Endothelial cell of umbilical vein (primary cell): ENCODE results near the gene TRPM5. TPM values are rescaled to one million over a fixed set of nuclear protein-coding genes. Genes with fewer than 3 reads are reported as not detected.

Experiments used
- BruUV-seq: library from RNA; stranded (reverse); fragments of 400-500 nt; replicated peaks from 2 replicates; lab custom pipeline; 2021; lab: Mats Ljungman, UMichigan
- CTCF ChIA-PET: fragments of 300-600, 350-600 bp; sonication (Branson Sonifier 250); formaldehyde crosslinking; loops from one replicate; lab custom pipeline; 2021; ENCODE audit warnings: antibody characterized with exemption, inconsistent platforms; lab: Charles Lee
- POLR2A ChIA-PET: fragments of 300-600, 350-600 bp; sonication (Branson Sonifier 250); formaldehyde crosslinking; loops from one replicate; lab custom pipeline; 2021; ENCODE audit warnings: antibody characterized with exemption, inconsistent platforms; lab: Charles Lee
- DNase-seq: peaks from one replicate; pipeline ENCODE4 v3.0.0-alpha.2; 2011; ENCODE audit warnings: low read depth, low spot score
- FAIRE-seq: peaks from 2 replicates; lab custom pipeline; 2011; peaks lifted over from hg19 to GRCh38; lab: Jason Lieb, UNC
- H2AFZ ChIP-seq: 2 replicates; pipeline ENCODE4 v1.6.0; 2012; ENCODE audit warnings: low read depth, low read length, control low read depth, inconsistent platforms
- H3K27ac ChIP-seq: 2 replicates; pipeline ENCODE4 v1.5.1; 2011; ENCODE audit warnings: low read depth, mild to moderate bottlenecking, control low read depth, low read length, moderate library complexity; ENCODE audit not compliant: insufficient read depth
- H3K27me3 ChIP-seq, 2 experiments: 2 replicates each; pipeline versions ENCODE4 v1.6.0 to v1.6.1; 2011; ENCODE audit warnings: low read length in 2 of 2, mixed read lengths in 1 of 2; ENCODE audit not compliant: control insufficient read depth in 2 of 2, insufficient read depth in 2 of 2
- H3K36me3 ChIP-seq, 2 experiments: 2 replicates in 1 of 2; 3 replicates in 1 of 2; pipeline ENCODE4 v1.5.1; 2011; ENCODE audit warnings: low read length in 2 of 2, mild to moderate bottlenecking in 1 of 2, moderate library complexity in 1 of 2; ENCODE audit not compliant: control insufficient read depth in 2 of 2, insufficient read depth in 2 of 2; ENCODE audit errors: extremely low read depth in 1 of 2
- H3K4me1 ChIP-seq: 3 replicates; pipeline ENCODE4 v1.5.1; 2011; ENCODE audit warnings: mild to moderate bottlenecking, low read length; ENCODE audit not compliant: control insufficient read depth, insufficient read depth; ENCODE audit errors: extremely low read depth
- H3K4me2 ChIP-seq: 2 replicates; pipeline ENCODE4 v1.6.1; 2011; ENCODE audit warnings: low read length, control low read depth, mixed read lengths; ENCODE audit not compliant: insufficient read depth
- H3K4me3 ChIP-seq, 3 experiments: fragments of 200-600 bp in 1 of 3; sonication (generic), shearing (Covaris generic) in 1 of 3; replicated peaks in 1 of 3; 2 replicates each; pipeline ENCODE4 v1.5.1; 2011 to 2016; ENCODE audit warnings: control low read depth in 3 of 3, low read length in 3 of 3, mild to moderate bottlenecking in 2 of 3, inconsistent platforms in 1 of 3, low read depth in 1 of 3, moderate library complexity in 1 of 3; ENCODE audit not compliant: insufficient read depth in 1 of 3
- H3K79me2 ChIP-seq: 2 replicates; pipeline ENCODE4 v1.6.0; 2012; ENCODE audit warnings: low read length, inconsistent platforms; ENCODE audit not compliant: control insufficient read depth, insufficient read depth
- H3K9ac ChIP-seq: replicated peaks from 2 replicates; pipeline ENCODE3; 2011; ENCODE audit warnings: low read length, control low read depth; ENCODE audit not compliant: insufficient read depth; ENCODE audit errors: extremely low read depth
- H3K9me1 ChIP-seq: replicated peaks from 3 replicates; pipeline ENCODE4 v1.6.0; 2011; ENCODE audit warnings: mild to moderate bottlenecking, low read length; ENCODE audit not compliant: control insufficient read depth, insufficient read depth; ENCODE audit errors: extremely low read depth
- H3K9me3 ChIP-seq: replicated peaks from 2 replicates; pipeline ENCODE4 v1.5.1; 2012; ENCODE audit warnings: low read length, inconsistent platforms; ENCODE audit not compliant: control insufficient read depth, insufficient read depth
- H4K20me1 ChIP-seq: replicated peaks from 2 replicates; pipeline ENCODE3; 2011; ENCODE audit warnings: mild to moderate bottlenecking, low read length; ENCODE audit not compliant: control insufficient read depth, insufficient read depth; ENCODE audit errors: extremely low read depth
- CTCF ChIP-seq, 2 donors: IDR thresholded peaks; 1 replicate in 1 of 2; 2 replicates in 1 of 2; pipeline ENCODE4 v1.5.1; 2011; ENCODE audit warnings: low read length in 2 of 2, mild to moderate bottlenecking in 2 of 2, moderate library complexity in 2 of 2, control low read depth in 1 of 2, inconsistent platforms in 1 of 2, low read depth in 1 of 2; ENCODE audit not compliant: insufficient read depth in 1 of 2; ENCODE audit errors: extremely low read depth in 1 of 2
- EZH2 ChIP-seq: IDR thresholded peaks from 2 replicates; pipeline ENCODE4 v1.6.1; 2012; ENCODE audit warnings: borderline replicate concordance, low read depth, mild to moderate bottlenecking, moderate library complexity, low read length, inconsistent platforms; ENCODE audit not compliant: severe bottlenecking
- FOS ChIP-seq: IDR thresholded peaks from 2 replicates; pipeline ENCODE4 v1.6.1; 2011; ENCODE audit warnings: mild to moderate bottlenecking, low read length, moderate library complexity, borderline replicate concordance; ENCODE audit not compliant: insufficient read depth
- GATA2 ChIP-seq: IDR thresholded peaks from 2 replicates; pipeline ENCODE4 v1.7.0; 2011; ENCODE audit warnings: low read depth, mild to moderate bottlenecking, moderate library complexity, mixed read lengths, low read length; ENCODE audit not compliant: insufficient read length, insufficient read depth
- JUN ChIP-seq: IDR thresholded peaks from 2 replicates; pipeline ENCODE4 v1.6.1; 2011; ENCODE audit warnings: borderline replicate concordance, low read depth; ENCODE audit not compliant: insufficient read length, insufficient read depth
- MAX ChIP-seq: IDR thresholded peaks from 2 replicates; pipeline ENCODE4 v1.6.1; 2011; ENCODE audit not compliant: insufficient read depth, insufficient read length
- MYC ChIP-seq: IDR thresholded peaks from one replicate; pipeline ENCODE4 v1.6.1; 2011; ENCODE audit warnings: mild to moderate bottlenecking, low read depth, low read length
- POLR2A ChIP-seq: IDR thresholded peaks from 2 replicates; pipeline ENCODE4 v1.6.1; 2012; ENCODE audit warnings: low read depth, mild to moderate bottlenecking, control low read depth, low read length
- POLR2AphosphoS5 ChIP-seq: IDR thresholded peaks from 2 replicates; pipeline ENCODE4 v1.6.1; 2012; ENCODE audit warnings: low read depth, mild to moderate bottlenecking, control low read depth, low read length, moderate library complexity; ENCODE audit not compliant: insufficient read depth
- dilution Hi-C: fragments of 300-500 bp; cut with MboI; formaldehyde crosslinking; loops from one replicate; pipeline ENCODE4 v1.15.0; 2019; ENCODE audit warnings: low sequenced_read_pairs; ENCODE audit not compliant: extremely low pct_ligation_motif_present
- intact Hi-C: fragments of 100-400 bp; cut with micrococcal nuclease; formaldehyde crosslinking; loops from one replicate; pipeline ENCODE4 v1.10.0; 2022
- polyA plus RNA-seq, 4 experiments: library from polyadenylated mRNA; depleted of rRNA in 3 of 4; stranded (reverse) in 3 of 4; unstranded in 1 of 4; fragments of >200 nt; gene quantifications; 2 replicates each; pipeline versions ENCODE4 v1.2.1 to v1.2.3, GENCODE V29; 2011 to 2012; ENCODE audit warnings: missing spikeins in 1 of 4
- total RNA-seq: library from RNA; stranded (reverse); gene quantifications from 2 replicates; pipeline ENCODE4 v1.2.3, GENCODE V29; 2021

TRPM5 gene
- total and polyA plus RNA-seq, 2 donors (not counting 3 experiments of a cell fraction or from before 2014, with no cell fraction given), result not detected

GRCh38 chr11:2404735-2405196 is 39.5 kb downstream of the TRPM5 start:
- Histone ChIP-seq H3K9me1 (no peaks in the 10 kb centered on the region), H3K4me1 (peaks cover 11% of the 10 kb centered on the region), H3K36me3 (peaks cover 0 to 18% of the 10 kb centered on the region in 2 experiments), H3K27me3 (peaks cover 0 to 4% of the 10 kb centered on the region in 2 experiments), H3K4me3 (no peak overlapping the region), H3K9me3 (no peaks in the 10 kb centered on the region), H3K79me2 (peaks cover 17% of the 10 kb centered on the region), H3K9ac (no peak overlapping the region), H3K27ac (no peak overlapping the region), H3K4me2 (no peak overlapping the region), H4K20me1 (no peaks in the 10 kb centered on the region), H2AFZ (no peak overlapping the region)
- BruUV-seq, result no TSS peak
- dilution Hi-C loops, result no loop called here
- POLR2A ChIA-PET, result no interaction called here
- FAIRE-seq, result no peak
- intact Hi-C loops, result no loop called here
- no peak for DNase-seq
- TF ChIP-seq CTCF (IDR thresholded peaks at IDR 0.05; ENCODE audit: extremely low read depth in 1 of 2, insufficient read depth in 1 of 2, low read depth in 1 of 2, low read length in 2 of 2) (no peak), FOS (no peak), JUN (no peak), EZH2 (no peak), POLR2AphosphoS5 (no peak), MAX (no peak), GATA2 (no peak), POLR2A (no peak), MYC (no peak)
- CTCF ChIA-PET, result interaction anchor here (3.3 kb wide), 1 partner anchor 15 kb away, joined by 13 read pairs; no protein-coding TSS in a partner anchor
